DND-41 (cell line): Measurements from ENCODE around the gene SPAG16.

Source experiments
- EZH2 ChIP-seq: IDR thresholded peaks from 3 replicates; pipeline ENCODE4 v1.6.1; 2012; ENCODE audit warnings: borderline replicate concordance, low read depth, mild to moderate bottlenecking, moderate library complexity, low read length, inconsistent platforms; ENCODE audit not compliant: severe bottlenecking
- TF ChIP-seq, protein P1 (sequence below): IDR thresholded peaks from 2 replicates; pipeline ENCODE4 v1.5.1; 2012; ENCODE audit warnings: borderline replicate concordance, low read length, moderate library complexity, mild to moderate bottlenecking; ENCODE audit not compliant: poor library complexity, severe bottlenecking; ENCODE audit errors: extremely low read depth

DNA sequence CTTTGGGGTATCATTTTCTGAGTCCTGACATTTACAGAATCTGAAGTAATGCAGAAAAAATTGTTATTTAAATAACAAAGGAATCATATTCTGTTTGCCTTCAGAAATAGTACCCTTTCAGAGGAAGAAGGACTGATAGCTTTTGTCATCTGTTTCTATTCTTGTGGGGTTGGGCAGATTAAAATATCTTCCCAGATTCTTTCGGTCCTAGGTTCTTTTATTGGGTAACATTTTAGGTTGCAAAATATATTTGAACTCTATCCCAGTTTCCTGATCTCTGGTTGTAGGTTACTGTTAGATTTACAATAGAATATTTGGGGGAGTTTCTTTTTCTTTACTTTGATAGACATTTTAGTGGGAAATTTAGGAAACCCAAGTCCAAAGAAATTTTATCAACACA lies 550.5 kb downstream of the SPAG16 start:
- TF ChIP-seq, protein P1, sequence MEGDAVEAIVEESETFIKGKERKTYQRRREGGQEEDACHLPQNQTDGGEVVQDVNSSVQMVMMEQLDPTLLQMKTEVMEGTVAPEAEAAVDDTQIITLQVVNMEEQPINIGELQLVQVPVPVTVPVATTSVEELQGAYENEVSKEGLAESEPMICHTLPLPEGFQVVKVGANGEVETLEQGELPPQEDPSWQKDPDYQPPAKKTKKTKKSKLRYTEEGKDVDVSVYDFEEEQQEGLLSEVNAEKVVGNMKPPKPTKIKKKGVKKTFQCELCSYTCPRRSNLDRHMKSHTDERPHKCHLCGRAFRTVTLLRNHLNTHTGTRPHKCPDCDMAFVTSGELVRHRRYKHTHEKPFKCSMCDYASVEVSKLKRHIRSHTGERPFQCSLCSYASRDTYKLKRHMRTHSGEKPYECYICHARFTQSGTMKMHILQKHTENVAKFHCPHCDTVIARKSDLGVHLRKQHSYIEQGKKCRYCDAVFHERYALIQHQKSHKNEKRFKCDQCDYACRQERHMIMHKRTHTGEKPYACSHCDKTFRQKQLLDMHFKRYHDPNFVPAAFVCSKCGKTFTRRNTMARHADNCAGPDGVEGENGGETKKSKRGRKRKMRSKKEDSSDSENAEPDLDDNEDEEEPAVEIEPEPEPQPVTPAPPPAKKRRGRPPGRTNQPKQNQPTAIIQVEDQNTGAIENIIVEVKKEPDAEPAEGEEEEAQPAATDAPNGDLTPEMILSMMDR, result no peak
- no peak for TF ChIP-seq EZH2
